Stimulated activated CD8-positive, alpha-beta memory T cell treated with anti-CD3 and anti-CD28 coated beads, Interleukin-7, amount 100 ng/mL, for 24 hours (primary cell): ENCODE results near the gene SHC3.

Source experiments
- DNase-seq: peaks from one replicate; pipeline ENCODE4 v3.0.0-alpha.2; 2020; ENCODE audit warnings: low read depth

The SHC3 gene

GRCh38 chr9:89186960-89187359 lies 8.3 kb upstream of the SHC3 start:
- DNase-seq = no peak

DNA sequence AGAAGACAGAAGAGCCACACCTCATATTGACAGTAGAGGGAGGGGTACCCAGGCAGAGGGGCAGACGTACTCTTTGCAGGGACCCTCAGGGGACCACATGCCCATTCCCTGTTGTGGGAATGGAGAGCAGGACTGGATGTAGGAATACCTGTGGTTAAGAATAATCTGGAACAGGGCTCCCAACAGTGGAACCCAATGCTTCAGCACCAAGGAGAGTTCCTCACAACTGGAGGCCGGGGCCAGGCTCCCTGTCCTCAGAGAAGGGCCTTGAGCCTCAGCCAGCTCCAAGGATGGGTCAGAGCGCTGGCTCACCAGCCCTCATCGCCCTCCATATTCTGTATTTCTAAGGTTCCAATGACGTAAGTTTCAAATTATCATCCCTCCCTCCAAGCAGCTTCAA lies 7.4 kb upstream of the SHC3 start:
- DNase-seq = no peak

DNA sequence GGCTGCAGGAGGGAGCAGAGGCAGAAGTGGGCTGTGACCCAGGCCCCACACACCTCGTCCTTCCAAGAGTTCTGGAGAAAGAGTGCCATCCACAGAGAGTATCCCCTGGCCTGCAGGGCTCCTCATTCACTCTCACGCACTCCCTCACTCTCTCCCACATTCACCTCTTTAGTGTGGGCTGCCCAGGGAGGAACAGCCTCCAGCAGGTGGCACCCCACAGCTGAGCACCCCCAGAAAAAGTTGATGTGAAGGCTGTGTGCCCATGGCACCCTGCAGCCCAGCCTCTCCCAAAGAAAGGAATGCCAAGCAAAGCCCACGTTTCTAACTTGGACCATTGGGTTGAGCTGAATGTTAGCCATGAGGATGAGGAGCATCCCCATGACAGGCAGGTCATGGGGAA lies 4.5 kb upstream of the SHC3 start:
- DNase-seq = no peak

DNA sequence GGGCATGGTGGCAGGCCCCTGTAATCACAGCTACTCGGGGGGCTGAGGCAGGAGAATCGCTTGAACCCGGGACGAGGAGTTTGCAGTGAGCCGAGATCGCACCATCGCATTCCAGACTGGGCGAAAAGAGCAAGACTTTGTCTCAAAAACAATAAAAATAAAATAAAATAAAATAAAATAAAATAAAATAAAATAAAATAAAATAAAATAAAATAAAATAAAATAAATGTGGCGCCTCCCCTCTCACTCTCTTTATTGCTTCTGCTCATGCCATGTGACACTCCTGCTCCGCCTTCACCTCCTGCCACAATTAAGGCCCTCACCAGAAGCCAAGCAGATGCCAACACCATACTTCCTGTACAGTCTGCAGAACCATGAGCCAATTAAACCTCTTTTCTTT lies 3.8 kb upstream of the SHC3 start:
- DNase-seq = no peak

DNA sequence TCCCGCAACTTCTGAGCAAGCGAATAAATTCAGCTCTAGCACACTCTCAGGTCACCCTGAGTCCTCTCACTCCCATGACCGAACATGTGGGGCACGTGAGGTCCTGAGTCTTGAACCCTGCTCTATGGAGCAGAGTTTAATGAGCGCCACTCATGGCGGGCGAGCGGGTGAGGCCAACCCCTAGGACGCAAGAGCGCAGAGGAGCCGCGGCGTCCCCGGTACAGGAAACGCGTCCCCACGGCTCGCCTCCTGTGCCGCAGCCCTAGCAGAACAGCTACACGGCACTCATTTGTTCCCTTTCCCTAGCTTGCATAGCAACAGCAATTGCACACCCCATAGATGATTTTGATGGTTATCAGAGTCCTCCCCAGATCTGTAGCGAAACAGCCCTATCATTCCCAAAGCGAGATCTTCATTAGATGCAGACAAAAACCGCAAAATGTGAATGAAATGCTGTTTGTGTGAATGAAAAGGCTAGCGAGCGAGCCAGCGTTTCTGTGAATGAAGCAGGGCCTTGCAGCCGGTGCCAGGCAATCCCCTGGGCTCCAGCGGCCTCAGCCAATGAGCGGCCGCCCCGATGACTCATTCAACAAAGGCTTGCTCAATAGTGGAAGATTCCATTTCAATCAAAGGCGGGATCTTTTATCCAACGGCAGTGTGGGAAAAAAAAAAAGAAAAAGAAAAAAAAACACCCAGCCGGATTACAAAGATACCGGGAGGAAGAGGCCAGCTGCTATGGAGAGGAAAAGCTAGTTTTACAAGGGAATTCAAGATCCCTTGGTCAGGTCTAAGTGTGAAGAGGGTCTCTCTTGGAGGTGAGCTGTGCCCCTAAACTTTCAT lies 1.5 kb upstream of the SHC3 start:
- DNase-seq = no peak

GRCh38 chr9:89179540-89179894 lies 899 bp upstream of the SHC3 start:
- no peak for DNase-seq

GRCh38 chr9:89178830-89179539 lies 367 bp upstream of the SHC3 start:
- DNase-seq = no peak

GRCh38 chr9:89177012-89177943 lies 1.3 kb downstream of the SHC3 start:
- DNase-seq = no peak

- no peak for DNase-seq
Measured at GRCh38 chr9:89175828-89176261, 2.8 kb downstream of the SHC3 start.

DNA sequence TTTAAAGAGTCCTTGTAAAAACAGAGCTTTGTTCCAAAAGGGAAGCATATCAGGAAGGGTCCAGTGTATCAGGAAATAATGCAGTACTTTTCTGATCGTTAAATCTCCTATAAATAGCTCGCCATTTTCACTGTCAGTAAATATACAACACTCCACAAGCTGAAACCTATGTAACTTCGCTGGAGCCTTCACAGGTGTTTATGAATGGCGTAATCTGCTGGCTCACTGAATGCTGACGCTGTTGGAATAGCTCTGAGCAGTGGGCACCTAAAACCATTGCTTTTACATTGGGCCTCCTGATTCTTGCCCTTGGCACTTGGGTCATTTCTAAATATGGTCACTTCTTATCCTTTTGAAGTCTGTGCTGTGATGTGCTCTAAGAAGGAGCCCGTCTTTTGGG lies 4.3 kb downstream of the SHC3 start:
- DNase-seq = no peak

- no peak for DNase-seq
Measured at GRCh38 chr9:89173072-89173471, 5.5 kb downstream of the SHC3 start.

DNA sequence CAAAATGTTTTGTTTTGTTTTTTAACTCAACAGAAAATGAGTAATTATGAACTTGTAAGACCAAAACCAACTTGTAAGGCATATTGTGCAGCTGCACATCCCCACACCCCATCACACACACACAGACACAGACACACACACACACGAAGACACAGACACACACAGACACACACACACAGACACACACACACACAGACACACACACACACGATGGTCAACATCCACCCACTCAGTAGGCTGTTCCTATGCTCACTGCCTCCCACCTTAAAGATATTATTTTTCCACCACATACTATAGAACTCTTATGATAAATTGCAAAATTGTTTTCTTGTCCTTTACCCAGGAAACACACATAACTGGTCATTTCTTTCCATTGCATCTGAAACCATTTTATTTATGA lies 6.2 kb downstream of the SHC3 start:
- no peak for DNase-seq

- no peak for DNase-seq
Measured at GRCh38 chr9:89171693-89172092, 6.9 kb downstream of the SHC3 start.

DNA sequence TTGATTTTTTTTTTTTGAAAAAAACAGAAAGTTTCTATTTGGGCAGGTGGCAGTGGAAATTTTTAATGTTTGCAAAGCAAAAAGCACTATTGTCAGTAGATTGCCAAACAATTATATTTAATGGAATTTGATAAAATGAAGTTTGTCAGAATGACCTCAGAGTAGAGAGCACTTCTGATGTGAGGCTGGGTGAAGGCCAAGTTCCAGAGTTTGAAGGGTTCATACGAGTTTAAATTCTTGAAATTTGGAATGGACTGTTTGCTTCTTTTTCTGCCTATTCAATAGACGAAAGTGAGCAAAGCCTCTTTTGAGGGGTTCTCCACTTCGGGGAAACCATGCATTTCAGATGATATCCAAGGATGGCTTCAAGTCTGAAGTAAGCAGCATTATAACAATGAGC lies 7.4 kb downstream of the SHC3 start:
- no peak for DNase-seq

DNA sequence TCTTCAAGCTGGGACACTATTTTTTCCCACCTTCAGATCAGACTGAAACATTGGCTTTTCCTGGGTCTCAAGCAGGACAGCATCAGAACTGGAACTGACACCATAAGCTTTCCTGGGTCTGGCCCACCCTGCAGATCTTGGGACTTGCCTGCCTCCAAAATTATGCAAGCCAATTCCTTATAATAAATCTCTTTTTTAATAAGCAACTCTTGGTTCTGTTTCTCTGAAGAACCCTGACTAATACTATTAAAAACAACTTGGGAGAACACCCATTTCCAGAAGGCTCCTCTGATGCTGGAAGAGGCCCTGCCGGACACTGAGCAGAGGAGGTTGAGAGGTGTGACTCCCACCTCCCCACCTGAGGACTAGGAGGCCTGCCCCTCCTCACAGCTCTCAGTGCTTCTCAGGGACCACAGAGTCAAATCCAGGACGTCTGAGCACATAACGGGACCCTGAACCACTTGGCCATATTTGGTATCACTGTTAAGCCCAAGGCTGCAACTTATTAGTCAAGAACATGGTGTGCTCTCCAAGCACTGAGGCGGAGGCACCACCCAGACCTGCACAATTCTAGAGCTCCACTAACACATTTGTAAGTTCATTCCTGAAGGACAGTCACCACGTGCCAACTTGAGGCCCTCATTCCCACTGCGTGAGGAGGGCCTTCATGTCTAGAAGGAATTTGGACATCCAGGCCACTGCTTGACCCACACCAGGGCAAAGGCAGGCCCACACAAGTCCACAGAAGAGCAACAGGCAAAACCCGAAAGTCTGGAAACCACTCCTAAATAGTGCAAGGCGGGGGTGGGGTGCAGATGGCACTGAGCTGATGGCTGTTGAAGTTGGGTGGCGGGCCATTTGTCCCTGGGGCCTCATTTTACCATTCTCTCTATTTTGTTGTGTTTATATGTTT lies 9.5 kb downstream of the SHC3 start:
- DNase-seq = no peak

DNA sequence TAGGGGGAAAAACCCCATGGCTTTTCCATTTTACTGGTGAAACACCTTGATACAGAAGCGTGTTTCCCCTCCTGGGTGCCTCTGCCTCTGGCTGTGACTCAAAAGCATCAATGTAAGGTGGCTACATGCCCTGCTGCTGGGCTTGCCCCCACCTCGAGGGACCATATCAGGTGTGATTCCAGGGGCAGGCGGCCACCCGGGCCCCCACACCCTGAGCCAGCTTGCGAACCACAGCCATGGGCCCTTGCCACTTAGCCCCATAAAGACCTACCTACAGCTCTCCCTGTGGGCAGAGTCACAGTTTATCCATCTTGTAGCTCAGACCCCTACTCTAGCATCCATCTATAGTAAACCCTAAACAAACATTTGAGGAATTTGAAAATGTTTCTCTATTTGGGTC lies 10.8 kb downstream of the SHC3 start:
- no peak for DNase-seq

DNA sequence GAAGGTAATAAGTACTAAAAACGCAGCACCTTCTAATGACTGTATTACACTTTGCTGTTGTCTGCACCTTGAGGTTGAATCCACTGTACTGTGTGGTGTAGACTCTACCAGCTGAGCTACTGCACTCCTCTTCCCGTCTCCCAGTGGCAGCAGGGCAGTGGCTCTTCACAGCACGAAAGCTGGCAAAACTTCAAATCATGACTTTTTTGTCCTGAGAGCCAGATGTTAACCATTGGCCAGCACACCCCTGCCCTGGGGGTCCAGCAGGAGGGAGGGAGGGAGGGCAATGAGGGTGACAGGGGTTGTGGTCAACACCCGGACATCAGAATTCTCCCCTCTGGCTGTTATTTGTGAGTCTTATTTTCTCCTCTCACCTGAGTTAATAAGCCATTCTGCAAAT lies 11.8 kb downstream of the SHC3 start:
- no peak for DNase-seq

- no peak for DNase-seq
Measured at GRCh38 chr9:89165880-89166279, 12.7 kb downstream of the SHC3 start.

- no peak for DNase-seq
Measured at GRCh38 chr9:89165341-89165740, 13.3 kb downstream of the SHC3 start.

GRCh38 chr9:89161221-89161620 lies 17.4 kb downstream of the SHC3 start:
- no peak for DNase-seq

- DNase-seq = no peak
Measured at GRCh38 chr9:89160806-89161205, 17.8 kb downstream of the SHC3 start.
